Erythroblast (primary cell): ENCODE data around the gene ANGEL1.

Experiments used
- GATA1 ChIP-seq: IDR thresholded peaks from 2 replicates; pipeline ENCODE4 v1.6.1; 2011; ENCODE audit warnings: low read depth, mild to moderate bottlenecking, control low read depth, low read length, moderate library complexity
- POLR2A ChIP-seq: IDR thresholded peaks from 2 replicates; pipeline ENCODE4 v1.6.1; 2011; ENCODE audit warnings: mild to moderate bottlenecking, low read length

DNA sequence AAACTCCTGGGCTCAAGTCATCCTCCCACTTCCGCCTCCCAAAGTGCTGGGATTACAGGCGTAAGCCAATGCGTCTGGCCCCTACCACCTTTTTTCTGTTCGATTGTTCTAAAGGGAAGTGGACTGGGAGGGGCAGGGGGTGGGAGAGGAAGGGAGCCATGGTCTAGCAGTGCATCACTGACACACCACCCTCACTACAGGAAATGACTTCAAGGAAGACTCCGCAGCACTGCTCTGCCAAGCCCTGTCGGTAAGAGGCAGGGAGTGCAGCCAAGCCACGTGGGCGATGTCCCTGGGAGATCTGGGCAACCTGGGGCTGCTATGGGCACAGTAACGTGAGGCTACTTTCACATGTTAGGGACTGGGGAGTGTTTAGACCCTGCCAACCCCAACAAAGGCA, 31.5 kb upstream of the ANGEL1 start:
- TF ChIP-seq POLR2A, result no peak
- TF ChIP-seq GATA1, result no peak
